Breast epithelium (tissue), 4 donors: Measurements from ENCODE around the gene TEAD4. TPM values are rescaled to one million over a fixed set of nuclear protein-coding genes. Genes with fewer than 3 reads are reported as not detected.

Experiments used
- DNase-seq, 2 donors: peaks; one replicate each; pipeline ENCODE4 v3.0.0-alpha.2; 2019; ENCODE audit warnings: low spot score in 2 of 2
- H3K27ac ChIP-seq, 2 donors: fragments of 200-600 bp; sonication (generic) in 1 of 2; one replicate each; pipeline ENCODE4 v1.5.1; 2016 to 2019; ENCODE audit warnings: mild to moderate bottlenecking in 1 of 2
- H3K27me3 ChIP-seq, 2 donors: fragments of 200-600 bp; sonication (generic) in 1 of 2; one replicate each; pipeline versions ENCODE4 v1.5.1 to v1.6.0; 2017 to 2019; ENCODE audit warnings: control low read depth in 1 of 2, mild to moderate bottlenecking in 1 of 2
- H3K36me3 ChIP-seq: fragments of 200-600 bp; one replicate; pipeline ENCODE4 v1.5.1; 2019
- H3K4me1 ChIP-seq, 2 donors: fragments of 200-600 bp; sonication (generic); one replicate each; pipeline ENCODE4 v1.5.1; 2016 to 2019; ENCODE audit warnings: control low read depth in 1 of 2
- H3K4me3 ChIP-seq, 3 donors: fragments of 200-600 bp; sonication (generic); 1 replicate in 2 of 3; 2 replicates in 1 of 3; pipeline ENCODE4 v1.5.1; 2016 to 2019; ENCODE audit warnings: mild to moderate bottlenecking in 3 of 3, moderate library complexity in 2 of 3
- H3K9me3 ChIP-seq, 2 donors: fragments of 200-600 bp; sonication (generic) in 1 of 2; one replicate each; pipeline ENCODE4 v1.5.1; 2016 to 2019; ENCODE audit warnings: control low read depth in 1 of 2
- POLR2A ChIP-seq: fragments of 450-650 bp; IDR thresholded peaks from one replicate; pipeline ENCODE4 v1.6.1; 2016; ENCODE audit warnings: antibody characterized with exemption, mild to moderate bottlenecking, moderate library complexity
- POLR2AphosphoS5 ChIP-seq, 3 donors: sonication (generic); formaldehyde crosslinking; IDR thresholded peaks; one replicate each; pipeline ENCODE4 v1.6.1; 2017; ENCODE audit warnings: antibody characterized with exemption in 3 of 3
- intact Hi-C: fragments of 100-400 bp; cut with DNase I; formaldehyde crosslinking; loops from one replicate; pipeline ENCODE4 v1.15.1; 2023; ENCODE audit warnings: low total_unique reads
- total RNA-seq, 3 donors: library from RNA; depleted of rRNA; stranded (reverse); fragments of >200 nt; gene quantifications; one replicate each; pipeline ENCODE4 v1.1.0, GENCODE V29; 2016
- TF ChIP-seq, protein P1 (sequence below), 3 donors: fragments of 450-650 bp; IDR thresholded peaks; one replicate each; pipeline ENCODE4 v1.5.1; 2016 to 2017; ENCODE audit warnings: antibody characterized with exemption in 3 of 3, mild to moderate bottlenecking in 3 of 3, moderate library complexity in 3 of 3

The TEAD4 gene
- total RNA-seq, 3 donors from 2014 or later, result 2.4 to 24.3 (median 12.6) TPM

DNA sequence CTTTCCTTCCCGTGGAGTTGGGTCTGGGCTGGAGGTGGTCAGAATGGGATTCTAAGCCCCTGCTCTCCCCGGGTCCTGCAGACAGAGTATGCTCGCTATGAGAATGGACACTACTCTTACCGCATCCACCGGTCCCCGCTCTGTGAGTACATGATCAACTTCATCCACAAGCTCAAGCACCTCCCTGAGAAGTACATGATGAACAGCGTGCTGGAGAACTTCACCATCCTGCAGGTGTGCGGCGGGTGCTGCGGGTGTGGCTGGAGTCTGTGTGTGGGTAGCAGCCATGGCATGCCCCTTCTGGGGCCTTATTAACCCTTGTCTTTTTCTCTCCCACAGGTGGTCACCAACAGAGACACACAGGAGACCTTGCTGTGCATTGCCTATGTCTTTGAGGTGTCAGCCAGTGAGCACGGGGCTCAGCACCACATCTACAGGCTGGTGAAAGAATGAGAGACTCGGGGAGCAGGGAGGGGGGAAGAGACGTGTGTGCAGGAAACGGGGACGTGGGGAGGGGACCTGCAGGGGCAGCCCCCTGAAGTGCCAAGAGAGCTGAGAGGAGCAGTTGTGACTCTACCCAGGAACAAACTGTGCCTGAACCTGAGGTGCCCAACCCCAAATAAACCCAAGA is 80.9 kb downstream of the TEAD4 start:
- intact Hi-C loops, result no loop called here
- no peak overlapping the region for H3K27ac ChIP-seq
- H3K9me3 ChIP-seq, result no peaks in the 10 kb centered on the region
- H3K4me3 ChIP-seq, result no peak overlapping the region
- TF ChIP-seq, protein P1, sequence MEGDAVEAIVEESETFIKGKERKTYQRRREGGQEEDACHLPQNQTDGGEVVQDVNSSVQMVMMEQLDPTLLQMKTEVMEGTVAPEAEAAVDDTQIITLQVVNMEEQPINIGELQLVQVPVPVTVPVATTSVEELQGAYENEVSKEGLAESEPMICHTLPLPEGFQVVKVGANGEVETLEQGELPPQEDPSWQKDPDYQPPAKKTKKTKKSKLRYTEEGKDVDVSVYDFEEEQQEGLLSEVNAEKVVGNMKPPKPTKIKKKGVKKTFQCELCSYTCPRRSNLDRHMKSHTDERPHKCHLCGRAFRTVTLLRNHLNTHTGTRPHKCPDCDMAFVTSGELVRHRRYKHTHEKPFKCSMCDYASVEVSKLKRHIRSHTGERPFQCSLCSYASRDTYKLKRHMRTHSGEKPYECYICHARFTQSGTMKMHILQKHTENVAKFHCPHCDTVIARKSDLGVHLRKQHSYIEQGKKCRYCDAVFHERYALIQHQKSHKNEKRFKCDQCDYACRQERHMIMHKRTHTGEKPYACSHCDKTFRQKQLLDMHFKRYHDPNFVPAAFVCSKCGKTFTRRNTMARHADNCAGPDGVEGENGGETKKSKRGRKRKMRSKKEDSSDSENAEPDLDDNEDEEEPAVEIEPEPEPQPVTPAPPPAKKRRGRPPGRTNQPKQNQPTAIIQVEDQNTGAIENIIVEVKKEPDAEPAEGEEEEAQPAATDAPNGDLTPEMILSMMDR (IDR thresholded peaks at IDR 0.05), result no peak
- TF ChIP-seq POLR2A, result no peak
- TF ChIP-seq POLR2AphosphoS5 (IDR thresholded peaks at IDR 0.05), result no peak
- no peak for DNase-seq
- no peaks in the 10 kb centered on the region for H3K27me3 ChIP-seq
- H3K4me1 ChIP-seq, result no peaks in the 10 kb centered on the region
- no peaks in the 10 kb centered on the region for H3K36me3 ChIP-seq

DNA sequence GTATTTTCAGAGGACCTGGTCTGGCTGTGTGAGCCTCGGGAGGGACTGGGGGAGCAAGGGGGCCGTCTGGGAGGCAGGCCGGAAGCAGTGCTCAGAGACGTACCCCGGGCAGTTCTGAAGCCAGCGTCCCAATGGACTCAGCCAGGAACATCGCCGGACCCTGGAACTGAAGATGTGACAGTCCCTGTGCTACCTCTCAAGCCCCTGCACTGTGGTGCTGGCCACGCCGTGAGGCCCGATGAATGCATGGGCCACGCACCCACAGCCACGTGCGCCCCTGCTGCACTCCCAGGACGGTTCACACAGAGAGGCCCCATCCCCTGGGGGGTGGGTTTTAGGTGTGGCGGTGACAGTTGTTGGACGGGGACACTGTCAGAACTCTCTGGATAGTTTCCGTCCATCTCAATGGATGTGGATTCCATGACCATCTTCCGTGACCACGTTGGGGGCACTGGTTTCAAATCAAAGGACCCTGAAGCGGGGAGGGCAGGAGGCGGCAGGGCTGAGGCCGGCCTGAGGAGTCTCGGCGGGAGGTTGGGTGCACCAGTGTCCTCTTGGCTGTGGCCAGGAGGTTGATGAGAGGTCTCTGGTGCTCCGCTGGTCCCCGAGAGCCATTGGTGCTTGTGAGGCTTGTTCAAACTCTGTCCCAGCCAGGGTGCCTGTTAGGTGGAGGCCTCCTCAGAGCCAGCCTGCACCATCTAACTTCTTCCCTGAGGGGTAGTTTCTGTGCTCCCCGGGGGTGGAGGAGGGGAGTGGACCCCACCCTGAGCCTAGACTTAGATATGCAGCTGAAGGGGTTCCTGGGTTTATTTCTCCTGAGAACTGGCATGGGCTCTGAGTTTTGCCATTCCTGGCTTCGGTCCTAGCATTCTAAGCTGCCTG is 81.7 kb downstream of the TEAD4 start:
- Histone ChIP-seq H3K36me3 (no peaks in the 10 kb centered on the region), H3K27ac (no peak overlapping the region), H3K4me1 (no peaks in the 10 kb centered on the region), H3K9me3 (no peaks in the 10 kb centered on the region), H3K27me3 (no peaks in the 10 kb centered on the region), H3K4me3 (no peak overlapping the region)
- intact Hi-C loops, result no loop called here
- TF ChIP-seq POLR2A, result no peak
- TF ChIP-seq POLR2AphosphoS5 (IDR thresholded peaks at IDR 0.05), result no peak
- TF ChIP-seq, protein P1 (IDR thresholded peaks at IDR 0.05), result no peak
- no peak for DNase-seq

GRCh38 chr12:3041558-3042164 is 82.5 kb downstream of the TEAD4 start:
- TF ChIP-seq POLR2AphosphoS5 (IDR thresholded peaks at IDR 0.05), result no peak
- TF ChIP-seq, protein P1 (IDR thresholded peaks at IDR 0.05), result peak in 2 of 3 donors; percentile 28 to 44
- DNase-seq, result peak in 1 of 2 donors; percentile 25
- Histone ChIP-seq H3K9me3 (no peaks in the 10 kb centered on the region), H3K4me3 (no peak overlapping the region), H3K36me3 (no peaks in the 10 kb centered on the region), H3K27me3 (no peaks in the 10 kb centered on the region), H3K27ac (no peak overlapping the region), H3K4me1 (no peaks in the 10 kb centered on the region)
- intact Hi-C loops, result no loop called here

- Histone ChIP-seq H3K27me3 (no peaks in the 10 kb centered on the region), H3K4me3 (no peak overlapping the region), H3K9me3 (no peaks in the 10 kb centered on the region), H3K27ac (no peak overlapping the region), H3K4me1 (no peaks in the 10 kb centered on the region), H3K36me3 (no peaks in the 10 kb centered on the region)
- no peak for DNase-seq
- intact Hi-C loops, result no loop called here
- TF ChIP-seq POLR2A (no peak), POLR2AphosphoS5 (IDR thresholded peaks at IDR 0.05) (no peak)
- TF ChIP-seq, protein P1 (IDR thresholded peaks at IDR 0.05), result no peak
These were observed 83.2 kb downstream of the TEAD4 start for GRCh38 chr12:3042394-3042793.

DNA sequence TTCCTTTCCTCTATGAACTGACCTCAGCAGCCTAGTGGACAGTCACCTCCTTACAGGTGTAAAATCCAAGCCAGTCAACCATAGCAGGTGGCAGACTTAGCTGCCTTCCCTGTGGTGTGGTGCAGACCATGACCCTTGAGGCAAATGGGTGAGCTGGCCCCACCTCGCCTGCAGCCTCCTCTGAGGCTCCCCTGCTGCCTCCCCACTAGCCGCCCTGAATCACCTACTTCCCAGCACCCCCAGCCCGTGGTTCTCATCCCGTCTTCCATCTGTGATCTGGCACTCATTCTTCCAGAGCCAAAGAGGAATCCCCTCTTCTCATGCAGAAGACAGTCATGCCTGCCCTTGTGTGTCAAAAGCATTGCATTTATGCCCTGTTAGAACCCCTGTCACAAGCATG is 83.6 kb downstream of the TEAD4 start:
- TF ChIP-seq, protein P1 (IDR thresholded peaks at IDR 0.05), result no peak
- TF ChIP-seq POLR2A (no peak), POLR2AphosphoS5 (IDR thresholded peaks at IDR 0.05) (no peak)
- no peak for DNase-seq
- Histone ChIP-seq H3K36me3 (no peaks in the 10 kb centered on the region), H3K4me3 (no peak overlapping the region), H3K9me3 (no peaks in the 10 kb centered on the region), H3K27me3 (no peaks in the 10 kb centered on the region), H3K4me1 (no peaks in the 10 kb centered on the region), H3K27ac (no peak overlapping the region)
- intact Hi-C loops, result no loop called here
